Nephron (organoid): ENCODE data around the gene NBPF12.
"Not testable (repeated sequence)": the region's sequence is repeated elsewhere in the genome, so short reads cannot be mapped to it uniquely, and the experiment has no call there.

Experiments used
- H3K27ac Mint-ChIP-seq, 3 experiments: 2 replicates each; pipeline ENCODE4 v1.8.0; 2020; ENCODE audit warnings: mixed read lengths in 3 of 3, mild to moderate bottlenecking in 2 of 3, moderate library complexity in 1 of 3
- H3K27me3 Mint-ChIP-seq: 2 replicates; pipeline ENCODE4 v1.8.0; 2021; ENCODE audit warnings: low read depth, mild to moderate bottlenecking, moderate library complexity, mixed read lengths
- H3K36me3 Mint-ChIP-seq: 2 replicates; pipeline ENCODE4 v1.8.0; 2020; ENCODE audit warnings: low read depth, mixed read lengths
- H3K4me1 Mint-ChIP-seq: 2 replicates; pipeline ENCODE4 v1.8.0; 2020; ENCODE audit warnings: mixed read lengths
- H3K4me3 Mint-ChIP-seq, 3 experiments: 2 replicates each; pipeline ENCODE4 v1.8.0; 2020; ENCODE audit warnings: mild to moderate bottlenecking in 3 of 3, mixed read lengths in 3 of 3, moderate library complexity in 2 of 3
- H3K9me3 Mint-ChIP-seq: 2 replicates; pipeline ENCODE4 v1.8.0; 2020; ENCODE audit warnings: mixed read lengths
- TF ChIP-seq, protein P1 (sequence below), 3 experiments: fragments of 200-600 bp; sonication (generic); IDR thresholded peaks; one replicate each; pipeline ENCODE4 v1.5.0; 2021; ENCODE audit warnings: antibody characterized with exemption in 3 of 3; ENCODE audit not compliant: unreplicated experiment in 3 of 3

Gene NBPF12

DNA sequence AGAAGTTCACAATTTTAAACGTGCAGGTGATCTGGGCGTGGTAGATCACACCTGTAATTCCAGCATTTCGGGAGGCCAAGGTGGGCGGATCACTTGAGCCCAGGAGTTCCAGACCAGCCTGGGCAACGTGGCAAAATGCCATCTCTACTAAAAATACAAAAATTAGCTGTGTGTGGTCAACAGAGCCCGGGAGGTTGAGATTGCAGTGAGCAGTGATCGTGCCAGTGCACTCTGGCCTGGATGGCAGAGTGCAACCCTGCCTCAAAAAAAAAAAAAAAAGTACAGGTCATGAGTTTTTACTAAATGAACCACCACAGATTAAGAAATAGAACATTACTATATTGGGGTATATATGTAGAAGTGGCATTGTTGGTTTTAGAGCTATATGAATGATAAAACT is 2.2 kb downstream of the NBPF12 start:
- not testable (repeated sequence) for H3K9me3 Mint-ChIP-seq, H3K4me1 Mint-ChIP-seq, H3K27me3 Mint-ChIP-seq, H3K27ac Mint-ChIP-seq, H3K36me3 Mint-ChIP-seq
- H3K4me3 Mint-ChIP-seq, result peak overlapping the region; percentile 48 to 92 (median 52)

DNA sequence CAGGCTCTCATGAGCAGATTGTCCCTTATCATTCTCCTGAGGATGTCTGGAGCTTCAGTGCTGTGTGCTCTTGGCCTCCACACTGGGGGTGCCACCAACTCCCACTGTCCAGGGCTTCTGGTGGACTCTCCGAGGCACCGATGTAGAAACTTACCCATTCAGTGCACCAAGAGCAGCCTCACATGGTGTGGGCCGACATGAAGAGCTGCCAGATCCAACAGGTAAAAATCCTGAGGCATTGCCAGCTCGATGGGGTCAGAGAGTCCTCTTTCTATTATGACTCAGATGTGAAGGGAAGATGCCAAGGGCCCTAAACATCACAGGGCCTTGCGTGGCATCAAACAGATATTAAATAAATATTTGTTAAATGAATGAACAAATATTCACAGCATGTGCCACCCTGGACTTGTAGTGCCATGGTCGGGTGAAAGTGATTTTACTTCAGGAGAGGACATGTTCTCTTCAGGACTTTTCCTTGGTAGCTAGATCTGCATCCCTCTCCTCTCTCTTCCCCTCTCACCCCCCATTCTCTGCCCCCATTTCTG is 5.3 kb downstream of the NBPF12 start:
- H3K4me1 Mint-ChIP-seq, H3K4me3 Mint-ChIP-seq, H3K27ac Mint-ChIP-seq, H3K27me3 Mint-ChIP-seq, H3K9me3 Mint-ChIP-seq: not testable (repeated sequence)
- peaks cover 12% of the 10 kb centered on the region for H3K36me3 Mint-ChIP-seq

DNA sequence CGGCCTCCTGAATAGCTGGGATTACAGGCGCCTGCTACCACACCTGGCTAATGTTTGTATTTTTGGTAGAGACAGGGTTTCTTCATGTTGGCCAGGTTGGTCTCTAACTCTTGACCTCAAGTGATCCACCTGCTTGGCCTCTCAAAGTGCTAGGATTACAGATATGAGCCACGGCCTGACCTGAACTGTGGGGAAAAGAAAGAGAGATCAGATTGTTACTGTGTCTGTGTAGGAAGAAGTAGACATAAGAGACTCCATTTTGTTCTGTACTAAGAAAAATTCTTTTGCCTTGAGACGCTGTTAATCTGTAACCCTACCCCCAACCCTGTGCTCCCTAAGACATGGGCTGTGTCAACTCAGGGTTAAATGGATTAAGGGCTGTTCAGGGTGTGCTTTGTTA is 10.0 kb downstream of the NBPF12 start:
- H3K9me3 Mint-ChIP-seq, H3K4me3 Mint-ChIP-seq, H3K27ac Mint-ChIP-seq, H3K27me3 Mint-ChIP-seq, H3K4me1 Mint-ChIP-seq: not testable (repeated sequence)
- peaks cover 11% of the 10 kb centered on the region for H3K36me3 Mint-ChIP-seq

DNA sequence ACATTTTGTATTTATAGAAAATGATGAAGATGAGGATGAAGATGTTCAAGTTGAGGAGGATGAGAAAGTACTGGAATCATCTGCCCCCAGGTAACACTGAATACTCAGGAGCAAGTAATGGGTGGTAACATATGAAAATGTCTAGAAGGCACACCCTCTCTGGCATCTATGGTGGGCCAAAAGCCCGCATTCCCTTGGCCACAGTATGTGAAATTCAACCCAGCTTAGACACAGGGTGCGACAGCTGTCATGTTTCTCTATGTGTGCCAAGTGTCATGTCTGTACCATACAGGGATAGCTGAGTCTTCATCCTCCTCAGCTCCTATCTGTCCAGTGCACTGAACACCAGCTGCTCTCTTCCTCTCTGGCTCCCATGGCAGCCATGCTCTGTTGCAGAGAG is 26.2 kb downstream of the NBPF12 start:
- not testable (repeated sequence) for H3K4me1 Mint-ChIP-seq, H3K27ac Mint-ChIP-seq, H3K4me3 Mint-ChIP-seq, H3K27me3 Mint-ChIP-seq, H3K9me3 Mint-ChIP-seq
- peaks cover 24% of the 10 kb centered on the region for H3K36me3 Mint-ChIP-seq

DNA sequence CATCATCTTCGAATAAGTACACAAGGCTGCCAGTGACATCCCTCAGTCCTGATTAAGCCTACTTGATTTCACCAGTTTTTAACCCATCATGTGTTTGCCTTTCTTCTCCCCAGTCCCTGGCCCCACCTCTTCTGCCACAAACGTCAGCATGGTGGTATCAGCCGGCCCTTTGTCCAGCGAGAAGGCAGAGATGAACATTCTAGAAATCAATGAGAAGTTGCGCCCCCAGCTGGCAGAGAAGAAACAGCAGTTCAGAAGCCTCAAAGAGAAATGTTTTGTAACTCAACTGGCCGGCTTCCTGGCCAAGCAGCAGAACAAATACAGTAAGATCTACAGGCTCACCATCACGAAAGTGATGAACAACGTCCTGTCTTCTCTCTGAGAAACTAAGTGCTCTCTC is 28.2 kb downstream of the NBPF12 start:
- not testable (repeated sequence) for H3K4me3 Mint-ChIP-seq, H3K27me3 Mint-ChIP-seq, H3K9me3 Mint-ChIP-seq, H3K27ac Mint-ChIP-seq
- Mint-ChIP-seq H3K4me1 (peaks cover 15% of the 10 kb centered on the region), H3K36me3 (peaks cover 34% of the 10 kb centered on the region)
- TF ChIP-seq, protein P1, sequence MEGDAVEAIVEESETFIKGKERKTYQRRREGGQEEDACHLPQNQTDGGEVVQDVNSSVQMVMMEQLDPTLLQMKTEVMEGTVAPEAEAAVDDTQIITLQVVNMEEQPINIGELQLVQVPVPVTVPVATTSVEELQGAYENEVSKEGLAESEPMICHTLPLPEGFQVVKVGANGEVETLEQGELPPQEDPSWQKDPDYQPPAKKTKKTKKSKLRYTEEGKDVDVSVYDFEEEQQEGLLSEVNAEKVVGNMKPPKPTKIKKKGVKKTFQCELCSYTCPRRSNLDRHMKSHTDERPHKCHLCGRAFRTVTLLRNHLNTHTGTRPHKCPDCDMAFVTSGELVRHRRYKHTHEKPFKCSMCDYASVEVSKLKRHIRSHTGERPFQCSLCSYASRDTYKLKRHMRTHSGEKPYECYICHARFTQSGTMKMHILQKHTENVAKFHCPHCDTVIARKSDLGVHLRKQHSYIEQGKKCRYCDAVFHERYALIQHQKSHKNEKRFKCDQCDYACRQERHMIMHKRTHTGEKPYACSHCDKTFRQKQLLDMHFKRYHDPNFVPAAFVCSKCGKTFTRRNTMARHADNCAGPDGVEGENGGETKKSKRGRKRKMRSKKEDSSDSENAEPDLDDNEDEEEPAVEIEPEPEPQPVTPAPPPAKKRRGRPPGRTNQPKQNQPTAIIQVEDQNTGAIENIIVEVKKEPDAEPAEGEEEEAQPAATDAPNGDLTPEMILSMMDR (IDR thresholded peaks at IDR 0.05; ENCODE audit: unreplicated experiment in 3 of 3), result peak in 1 of 3 experiments; percentile 31

DNA sequence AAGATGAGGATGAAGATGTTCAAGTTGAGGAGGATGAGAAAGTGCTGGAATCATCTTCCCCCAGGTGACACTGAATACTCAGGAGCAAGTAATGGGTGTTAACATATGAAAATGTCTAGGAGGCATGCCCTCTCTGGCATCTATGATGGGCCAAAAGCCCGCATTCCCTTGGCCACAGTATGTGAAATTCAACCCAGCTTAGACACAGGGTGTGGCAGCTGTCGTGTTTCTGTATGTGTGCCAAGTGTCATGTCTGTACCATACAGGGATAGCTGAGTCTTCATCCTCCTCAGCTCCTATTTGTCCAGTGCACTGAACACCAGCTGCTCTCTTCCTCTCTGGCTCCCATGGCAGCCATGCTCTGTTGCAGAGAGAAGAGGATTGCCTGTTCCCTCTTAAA is 32.5 kb downstream of the NBPF12 start:
- H3K4me3 Mint-ChIP-seq, H3K27me3 Mint-ChIP-seq, H3K4me1 Mint-ChIP-seq, H3K27ac Mint-ChIP-seq, H3K9me3 Mint-ChIP-seq: not testable (repeated sequence)
- H3K36me3 Mint-ChIP-seq, result peaks cover 30% of the 10 kb centered on the region

DNA sequence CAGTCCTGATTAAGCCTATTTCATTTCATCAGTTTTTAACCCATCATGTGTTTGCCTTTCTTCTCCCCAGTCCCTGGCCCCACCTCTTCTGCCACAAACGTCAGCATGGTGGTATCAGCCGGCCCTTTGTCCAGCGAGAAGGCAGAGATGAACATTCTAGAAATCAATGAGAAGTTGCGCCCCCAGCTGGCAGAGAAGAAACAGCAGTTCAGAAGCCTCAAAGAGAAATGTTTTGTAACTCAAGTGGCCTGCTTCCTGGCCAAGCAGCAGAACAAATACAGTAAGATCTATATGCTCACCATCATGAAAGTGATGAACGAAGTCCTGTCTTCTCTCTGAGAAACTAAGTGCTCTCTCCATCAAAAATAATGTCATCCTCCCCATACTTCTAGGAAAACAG is 34.6 kb downstream of the NBPF12 start:
- peaks cover 23% of the 10 kb centered on the region for H3K36me3 Mint-ChIP-seq
- not testable (repeated sequence) for H3K27me3 Mint-ChIP-seq, H3K4me3 Mint-ChIP-seq, H3K4me1 Mint-ChIP-seq, H3K9me3 Mint-ChIP-seq, H3K27ac Mint-ChIP-seq

DNA sequence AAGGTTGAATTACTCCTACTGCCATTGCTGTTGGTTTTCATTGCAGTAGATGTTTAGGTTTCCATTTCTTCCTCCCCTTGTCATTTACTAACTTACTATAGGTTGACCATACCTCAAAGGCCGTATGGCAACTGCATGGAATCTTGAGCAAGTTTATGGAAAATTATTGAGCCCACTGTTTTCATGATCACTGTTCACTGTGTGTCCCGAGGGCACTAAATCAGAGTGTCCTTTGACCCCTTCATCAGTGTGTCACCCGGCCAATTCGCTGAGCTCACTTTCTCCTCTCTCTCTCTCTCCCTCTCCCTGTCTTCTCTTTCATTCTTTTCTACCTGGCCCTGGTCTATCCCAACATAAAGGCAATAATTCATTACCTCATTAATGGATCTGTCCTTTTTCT is 47.7 kb downstream of the NBPF12 start:
- H3K4me1 Mint-ChIP-seq, H3K27me3 Mint-ChIP-seq, H3K27ac Mint-ChIP-seq, H3K4me3 Mint-ChIP-seq, H3K9me3 Mint-ChIP-seq: not testable (repeated sequence)
- H3K36me3 Mint-ChIP-seq, result peaks cover 14% of the 10 kb centered on the region

DNA sequence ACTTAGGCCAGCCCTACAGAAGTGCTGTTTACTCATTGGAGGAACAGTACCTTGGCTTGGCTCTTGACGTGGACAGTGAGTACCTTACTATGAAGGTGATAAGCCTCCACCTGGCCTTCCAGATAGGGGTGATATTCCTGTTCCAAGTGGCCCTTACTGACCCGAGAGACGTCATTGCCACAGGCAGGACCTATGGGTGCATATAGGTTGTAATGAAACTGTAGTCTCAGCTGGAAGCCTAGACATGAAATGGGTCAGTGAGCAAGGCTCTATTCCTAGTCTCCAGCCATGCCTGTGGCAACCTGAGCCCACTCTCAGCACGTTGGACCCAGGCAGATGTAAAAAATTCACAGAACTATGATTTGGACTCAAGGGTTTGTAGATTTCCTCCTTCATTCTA is 48.3 kb downstream of the NBPF12 start:
- not testable (repeated sequence) for H3K4me3 Mint-ChIP-seq, H3K27me3 Mint-ChIP-seq, H3K4me1 Mint-ChIP-seq, H3K27ac Mint-ChIP-seq, H3K9me3 Mint-ChIP-seq
- peaks cover 12% of the 10 kb centered on the region for H3K36me3 Mint-ChIP-seq

DNA sequence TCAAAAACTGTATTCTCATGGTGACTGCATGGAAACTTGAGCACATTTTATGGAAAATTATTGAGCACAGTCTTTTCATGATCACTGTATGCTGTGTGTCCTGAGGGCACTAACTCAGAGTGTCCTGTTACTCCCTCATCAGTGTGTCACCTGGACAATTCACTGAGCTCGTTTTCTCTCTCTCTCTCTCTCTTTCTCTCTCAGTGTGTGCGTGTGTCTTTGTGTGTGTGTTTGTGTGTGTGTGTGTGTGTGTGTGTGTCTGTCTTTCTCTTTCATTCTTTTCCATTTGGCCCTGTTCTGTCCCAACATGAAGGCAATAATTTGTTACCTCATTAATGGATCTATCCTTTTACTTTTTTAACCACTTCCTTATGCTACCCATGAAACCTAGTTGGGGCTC is 49.4 kb downstream of the NBPF12 start:
- H3K36me3 Mint-ChIP-seq, result peaks cover 11% of the 10 kb centered on the region
- not testable (repeated sequence) for H3K4me1 Mint-ChIP-seq, H3K27me3 Mint-ChIP-seq, H3K9me3 Mint-ChIP-seq, H3K4me3 Mint-ChIP-seq
- H3K27ac Mint-ChIP-seq, result peak overlapping the region in 1 of 3 experiments; percentile 19

DNA sequence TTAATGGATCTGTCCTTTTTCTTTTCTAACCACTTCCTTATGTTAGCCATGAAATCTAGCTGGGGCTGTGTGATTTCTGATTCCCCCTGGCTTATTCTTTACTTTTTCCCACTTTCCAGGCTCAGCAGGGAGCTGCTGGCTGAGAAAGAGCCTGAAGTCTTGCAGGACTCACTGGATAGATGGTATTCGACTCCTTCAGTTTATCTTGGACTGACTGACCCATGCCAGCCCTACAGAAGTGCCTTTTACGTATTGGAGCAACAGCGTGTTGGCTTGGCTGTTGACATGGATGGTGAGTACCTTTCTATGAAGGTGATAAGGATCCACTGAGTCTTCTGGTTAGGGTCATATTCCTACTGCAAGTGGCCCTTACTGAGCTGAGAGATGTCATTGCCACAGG is 51.3 kb downstream of the NBPF12 start:
- H3K27me3 Mint-ChIP-seq, H3K4me3 Mint-ChIP-seq, H3K4me1 Mint-ChIP-seq, H3K27ac Mint-ChIP-seq, H3K9me3 Mint-ChIP-seq: not testable (repeated sequence)
- peaks cover 15% of the 10 kb centered on the region for H3K36me3 Mint-ChIP-seq

DNA sequence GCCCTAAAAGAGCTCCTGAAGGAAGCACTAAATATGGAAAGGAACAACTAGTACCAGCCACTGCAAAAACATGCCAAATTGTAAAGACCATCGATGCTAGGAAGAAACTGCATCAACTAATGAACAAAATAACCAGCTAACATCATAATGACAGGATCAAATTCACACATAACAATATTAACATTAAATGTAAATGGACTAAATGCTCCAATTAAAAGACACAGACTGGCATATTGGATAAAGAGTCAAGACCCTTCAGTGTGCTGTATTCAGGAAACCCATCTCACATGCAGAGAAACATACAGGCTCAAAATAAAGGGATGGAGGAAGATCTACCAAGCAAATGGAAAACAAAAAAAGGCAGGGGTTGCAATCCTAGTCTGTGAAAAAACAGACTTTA is 70.4 kb downstream of the NBPF12 start:
- H3K9me3 Mint-ChIP-seq, result peaks cover 20% of the 10 kb centered on the region
- H3K4me3 Mint-ChIP-seq, H3K27ac Mint-ChIP-seq, H3K36me3 Mint-ChIP-seq, H3K4me1 Mint-ChIP-seq, H3K27me3 Mint-ChIP-seq: not testable (repeated sequence)

DNA sequence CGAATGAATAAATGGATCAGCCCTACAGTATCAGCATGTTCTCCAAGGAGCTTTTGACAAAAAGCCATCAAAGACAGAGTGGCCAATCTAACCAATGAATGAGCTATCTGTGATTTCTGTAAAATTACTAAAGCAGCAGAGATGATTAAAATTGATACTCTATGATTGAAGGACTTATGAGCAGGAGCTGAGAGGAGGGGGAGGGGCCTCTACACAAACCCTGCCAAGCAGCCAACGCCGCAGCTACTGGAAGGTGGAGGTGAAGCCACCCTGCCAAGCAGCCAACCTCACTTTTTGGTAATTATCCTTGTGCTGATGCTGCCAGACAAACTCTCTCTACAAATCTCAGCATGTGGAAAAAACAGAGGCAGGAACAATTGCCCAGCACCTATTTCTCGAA is 88.9 kb downstream of the NBPF12 start:
- peaks cover 17% of the 10 kb centered on the region for H3K27me3 Mint-ChIP-seq
- not testable (repeated sequence) for H3K27ac Mint-ChIP-seq, H3K36me3 Mint-ChIP-seq, H3K4me1 Mint-ChIP-seq, H3K9me3 Mint-ChIP-seq, H3K4me3 Mint-ChIP-seq

DNA sequence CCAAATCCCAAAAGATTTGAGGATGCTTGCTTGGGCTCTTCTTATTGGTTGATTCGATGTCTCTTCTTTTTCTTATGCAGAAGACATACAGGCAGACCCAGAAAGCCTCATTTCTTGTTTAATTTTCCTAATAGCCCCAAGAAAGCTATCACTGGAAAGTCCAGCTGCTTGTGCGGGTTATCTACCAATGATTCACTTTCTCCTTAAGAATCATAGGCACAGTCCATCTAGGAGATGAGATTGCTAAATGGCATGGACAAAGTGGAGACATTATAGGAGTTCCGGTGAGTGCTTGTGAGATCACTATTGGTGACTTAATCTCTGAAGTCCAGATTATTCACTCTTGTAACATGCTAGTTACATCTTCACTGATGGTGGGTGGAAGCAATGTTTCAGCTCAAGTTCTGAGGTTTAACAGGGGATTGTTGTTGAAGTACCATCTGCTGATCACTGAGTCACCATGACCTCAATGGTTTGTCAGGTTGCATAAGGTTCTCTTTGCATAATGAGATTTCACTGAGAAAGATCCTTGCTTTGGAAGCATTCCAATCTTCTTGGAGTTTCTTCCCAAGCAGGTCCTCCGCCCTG is 92.0 kb downstream of the NBPF12 start:
- peaks cover 26% of the 10 kb centered on the region for H3K27me3 Mint-ChIP-seq
- H3K4me1 Mint-ChIP-seq, H3K36me3 Mint-ChIP-seq, H3K9me3 Mint-ChIP-seq, H3K27ac Mint-ChIP-seq, H3K4me3 Mint-ChIP-seq: not testable (repeated sequence)
